ENCODE results near the gene CACHD1. TPM values are rescaled to one million over a fixed set of nuclear protein-coding genes. Genes with fewer than 3 reads are reported as not detected.

The CACHD1 gene
- total and polyA plus RNA-seq, 2 of the 4 experiments (the other 2 are of a cell fraction), result 2.9 to 5.9 TPM

DNA sequence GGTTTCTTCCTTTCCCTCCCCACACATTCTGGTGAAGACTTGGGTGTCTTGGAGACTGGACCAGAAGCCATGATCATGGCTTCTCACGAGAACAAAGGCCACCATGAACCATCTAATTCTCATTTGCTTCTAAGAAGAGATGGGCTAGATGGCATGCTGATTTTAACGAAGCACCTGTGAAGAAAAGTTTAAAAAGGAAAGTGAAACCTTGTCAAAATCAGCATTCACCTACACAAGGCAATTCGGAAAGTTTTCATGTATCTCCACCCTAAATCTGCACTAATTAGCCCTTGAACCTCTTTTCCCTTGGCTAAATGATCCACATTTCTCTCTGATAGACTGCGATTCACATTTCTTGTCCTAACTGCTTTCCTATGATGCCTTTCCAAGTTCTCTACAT is 160.7 kb downstream of the CACHD1 start:
- intact Hi-C loops (cut with micrococcal nuclease) (no loop called here), in situ Hi-C loops (cut with MboI; ENCODE audit: low sequenced_read_pairs) (no loop called here), dilution Hi-C loops (cut with HindIII; ENCODE audit: low sequenced_read_pairs, unreplicated experiment) (no loop called here)
- no peak overlapping the region for H2BK5ac ChIP-seq (ENCODE audit: low read depth, low read length, poor library complexity, severe bottlenecking)
- no peak overlapping the region for H3K23ac ChIP-seq (ENCODE audit: low read depth, low read length)
- TF ChIP-seq MAFK (IDR thresholded peaks at IDR 0.05; ENCODE audit: low read depth, low read length), result no peak
- no peak for TF ChIP-seq NFE2L2 (IDR thresholded peaks at IDR 0.05; ENCODE audit: low read depth, low read length)
- no peak for TF ChIP-seq SMC3 (IDR thresholded peaks at IDR 0.05; ENCODE audit: low read depth, low read length)
- TF ChIP-seq, protein P1, sequence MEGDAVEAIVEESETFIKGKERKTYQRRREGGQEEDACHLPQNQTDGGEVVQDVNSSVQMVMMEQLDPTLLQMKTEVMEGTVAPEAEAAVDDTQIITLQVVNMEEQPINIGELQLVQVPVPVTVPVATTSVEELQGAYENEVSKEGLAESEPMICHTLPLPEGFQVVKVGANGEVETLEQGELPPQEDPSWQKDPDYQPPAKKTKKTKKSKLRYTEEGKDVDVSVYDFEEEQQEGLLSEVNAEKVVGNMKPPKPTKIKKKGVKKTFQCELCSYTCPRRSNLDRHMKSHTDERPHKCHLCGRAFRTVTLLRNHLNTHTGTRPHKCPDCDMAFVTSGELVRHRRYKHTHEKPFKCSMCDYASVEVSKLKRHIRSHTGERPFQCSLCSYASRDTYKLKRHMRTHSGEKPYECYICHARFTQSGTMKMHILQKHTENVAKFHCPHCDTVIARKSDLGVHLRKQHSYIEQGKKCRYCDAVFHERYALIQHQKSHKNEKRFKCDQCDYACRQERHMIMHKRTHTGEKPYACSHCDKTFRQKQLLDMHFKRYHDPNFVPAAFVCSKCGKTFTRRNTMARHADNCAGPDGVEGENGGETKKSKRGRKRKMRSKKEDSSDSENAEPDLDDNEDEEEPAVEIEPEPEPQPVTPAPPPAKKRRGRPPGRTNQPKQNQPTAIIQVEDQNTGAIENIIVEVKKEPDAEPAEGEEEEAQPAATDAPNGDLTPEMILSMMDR (conservative IDR thresholded peaks at IDR 0.05; ENCODE audit: low read depth, low read length), result no peak
- TF ChIP-seq BHLHE40 (IDR thresholded peaks at IDR 0.05; ENCODE audit: low read depth, low read length), result no peak
- TF ChIP-seq RAD21 (IDR thresholded peaks at IDR 0.05; ENCODE audit: low read length), result no peak
- no peak for TF ChIP-seq FOS (IDR thresholded peaks at IDR 0.05; ENCODE audit: low read depth, low read length)
- TF ChIP-seq CHD1 (IDR thresholded peaks at IDR 0.05; ENCODE audit: low read depth, low read length), result no peak
- no peak for TF ChIP-seq RCOR1 (IDR thresholded peaks at IDR 0.05; ENCODE audit: insufficient replicate concordance, low read length)
- no peaks in the 10 kb centered on the region for H3K9me3 ChIP-seq (ENCODE audit: control insufficient read depth, insufficient read depth, low read length)
- WGBS, 2 experiments (ENCODE audit: extremely low coverage in 2 of 2, insufficient read length in 1 of 2), result no CpG with 5 or more reads among the region's 4 CpGs
- no peaks in the 10 kb centered on the region; the same call in 1 of the 2 replicates for H3K9me1 ChIP-seq (ENCODE audit: insufficient read depth, low read length)
- no peak overlapping the region for H2AFZ ChIP-seq (replicated peaks; ENCODE audit: low read length, poor library complexity)
- H2AK9ac ChIP-seq (replicated peaks; ENCODE audit: low read depth, low read length, poor library complexity), result no peak overlapping the region
- no peak overlapping the region for H3K56ac ChIP-seq (ENCODE audit: extremely low read depth, insufficient read depth, low read length)
- ATAC-seq (ENCODE audit: low read depth), result no peak
- CTCF ChIA-PET, result no interaction called here
- no peak overlapping the region for H2BK15ac ChIP-seq (ENCODE audit: low read depth, low read length)
- H3K18ac ChIP-seq (ENCODE audit: low read depth, low read length), result no peak overlapping the region
- H4K5ac ChIP-seq (ENCODE audit: low read depth, low read length), result no peak overlapping the region
- H3K27ac ChIP-seq (ENCODE audit: insufficient read depth, low read length), result no peak overlapping the region
- no peak overlapping the region for H3K4me2 ChIP-seq (ENCODE audit: low read depth, low read length)
- no peak overlapping the region for H4K91ac ChIP-seq (ENCODE audit: insufficient read depth, low read depth, low read length)
- H4K8ac ChIP-seq (ENCODE audit: low read depth in 2 of 2, low read length in 2 of 2), result no peak overlapping the region
- no peaks in the 10 kb centered on the region for H3K4me1 ChIP-seq (ENCODE audit: control insufficient read depth, insufficient read depth, low read length)
- H2AK5ac ChIP-seq (ENCODE audit: low read depth, low read length), result no peak overlapping the region
- POLR2A ChIA-PET (ENCODE audit: unreplicated experiment), result no interaction called here
- H3K14ac ChIP-seq (replicated peaks; ENCODE audit: low read depth, low read length), result no peak overlapping the region
- H3K79me1 ChIP-seq (ENCODE audit: low read depth in 1 of 2, low read length in 2 of 2), result no peaks in the 10 kb centered on the region
- DNase-seq, result no peak
- no peaks in the 10 kb centered on the region for H4K20me1 ChIP-seq (ENCODE audit: insufficient read depth, low read length)
- no peak overlapping the region for H2BK120ac ChIP-seq (ENCODE audit: low read depth, low read length)
- no peak overlapping the region for H3K4me3 ChIP-seq (ENCODE audit: insufficient read depth, low read depth, low read length)
- H3K27me3 ChIP-seq (ENCODE audit: control insufficient read depth, insufficient read depth, low read length), result no peaks in the 10 kb centered on the region
- no TSS peak for BruUV-seq (replicated peaks)
- no peak overlapping the region for H3K9ac ChIP-seq (ENCODE audit: low read depth, low read length)
- H2BK20ac ChIP-seq (ENCODE audit: low read depth, low read length), result no peak overlapping the region
- H3K4ac ChIP-seq (ENCODE audit: low read depth, low read length), result no peak overlapping the region
- 0 out of 2 replicates have a peak, but pooled peaks cover 1% of the 10 kb centered on the region for H3K36me3 ChIP-seq (ENCODE audit: control insufficient read depth, insufficient read depth, low read length)
